GM23338 (cell line): ENCODE results near the gene TSPYL4. TPM values are rescaled to one million over a fixed set of nuclear protein-coding genes. Genes with fewer than 3 reads are reported as not detected.

ENCODE experiments used
- ATAC-seq: fragments of 200-7000 bp; cut with Tn5 transposase; 3 replicates; pipeline ENCODE4 v1.9.1; 2020
- DNase-seq: peaks from one replicate; pipeline ENCODE4 v3.0.0-alpha.2; 2015; ENCODE audit warnings: low spot score
- H2AFZ ChIP-seq: fragments of 200-600 bp; sonication (generic); 2 replicates; pipeline ENCODE4 v1.8.0; 2016; ENCODE audit warnings: antibody characterized with exemption, mild to moderate bottlenecking, moderate library complexity
- H3F3A ChIP-seq: fragments of 200-600 bp; sonication (generic); replicated peaks from 2 replicates; pipeline ENCODE4 v1.8.0; 2017; ENCODE audit warnings: antibody characterized with exemption, mixed run types, low read depth
- H3K27ac ChIP-seq: fragments of 200-600 bp; sonication (generic); 2 replicates; pipeline ENCODE4 v1.6.1; 2016; ENCODE audit warnings: low read depth
- H3K27me3 ChIP-seq: fragments of 200-600 bp; sonication (generic); 2 replicates; pipeline ENCODE4 v1.8.0; 2016; ENCODE audit warnings: mild to moderate bottlenecking, mixed run types, moderate library complexity; ENCODE audit not compliant: insufficient read depth
- H3K36me3 ChIP-seq: fragments of 200-600 bp; sonication (generic); 2 replicates; pipeline ENCODE4 v1.8.0; 2016; ENCODE audit warnings: mild to moderate bottlenecking; ENCODE audit not compliant: insufficient read depth
- H3K4me1 ChIP-seq: fragments of 200-600 bp; sonication (generic); 2 replicates; pipeline ENCODE4 v1.8.0; 2016; ENCODE audit warnings: mild to moderate bottlenecking, moderate library complexity; ENCODE audit not compliant: insufficient read depth
- H3K4me2 ChIP-seq: fragments of 200-600 bp; sonication (generic); 2 replicates; pipeline ENCODE4 v1.7.1; 2017; ENCODE audit warnings: mixed run types
- H3K4me3 ChIP-seq: fragments of 200-600 bp; sonication (generic); 2 replicates; pipeline ENCODE4 v1.6.1; 2016; ENCODE audit warnings: mixed run types
- H3K79me2 ChIP-seq: fragments of 200-600 bp; sonication (generic); replicated peaks from 2 replicates; pipeline ENCODE4 v1.8.0; 2017; ENCODE audit warnings: mild to moderate bottlenecking; ENCODE audit not compliant: insufficient read depth
- H3K9me2 ChIP-seq: fragments of 200-600 bp; sonication (generic); 2 replicates; pipeline ENCODE4 v1.8.0; 2017; ENCODE audit not compliant: insufficient read depth
- H4K20me1 ChIP-seq: fragments of 200-600 bp; sonication (generic); replicated peaks from 2 replicates; pipeline ENCODE4 v1.8.0; 2017; ENCODE audit warnings: mild to moderate bottlenecking; ENCODE audit not compliant: insufficient read depth
- H3K27ac Mint-ChIP-seq: 2 replicates; pipeline ENCODE4 v1.8.0; 2020; ENCODE audit warnings: inconsistent platforms, mild to moderate bottlenecking, moderate library complexity, mixed read lengths
- H3K27me3 Mint-ChIP-seq: 3 replicates; pipeline ENCODE4 v1.8.0; 2022; ENCODE audit warnings: low read depth, mild to moderate bottlenecking, moderate library complexity, mixed read lengths, inconsistent platforms; ENCODE audit not compliant: insufficient read depth, poor library complexity
- H3K36me3 Mint-ChIP-seq: 3 replicates; pipeline ENCODE4 v1.8.0; 2021; ENCODE audit warnings: low read depth, mild to moderate bottlenecking, inconsistent platforms, moderate library complexity, mixed read lengths
- H3K4me1 Mint-ChIP-seq: 3 replicates; pipeline ENCODE4 v1.8.0; 2020; ENCODE audit warnings: mild to moderate bottlenecking, inconsistent platforms, mixed read lengths
- H3K4me3 Mint-ChIP-seq: 3 replicates; pipeline ENCODE4 v1.8.0; 2021; ENCODE audit warnings: moderate library complexity, mild to moderate bottlenecking, inconsistent platforms, mixed read lengths
- H3K9me3 Mint-ChIP-seq: 3 replicates; pipeline ENCODE4 v1.8.0; 2020; ENCODE audit warnings: moderate library complexity, mild to moderate bottlenecking, inconsistent platforms, mixed read lengths
- CREB1 ChIP-seq: fragments of 250-450 bp; sonication (Bioruptor Pico); IDR thresholded peaks from 2 replicates; pipeline ENCODE4 v1.5.0; 2020; ENCODE audit warnings: low read depth, mild to moderate bottlenecking, moderate library complexity
- ETS1 ChIP-seq: IDR thresholded peaks from 2 replicates; pipeline ENCODE4 v1.6.1; 2016; ENCODE audit warnings: antibody characterized with exemption
- EZH2 ChIP-seq: fragments of 200-600 bp; sonication (generic); IDR thresholded peaks from one replicate; pipeline ENCODE4 v1.8.0; 2017; ENCODE audit warnings: antibody characterized with exemption, mild to moderate bottlenecking, low read depth; ENCODE audit not compliant: unreplicated experiment
- EZH2phosphoT487 ChIP-seq: fragments of 200-600 bp; sonication (generic); IDR thresholded peaks from one replicate; pipeline ENCODE4 v1.8.1; 2018; ENCODE audit warnings: antibody characterized with exemption; ENCODE audit not compliant: unreplicated experiment
- JUNB ChIP-seq: IDR thresholded peaks from one replicate; pipeline ENCODE4 v1.6.1; 2016; ENCODE audit warnings: antibody characterized with exemption; ENCODE audit not compliant: unreplicated experiment
- NANOG ChIP-seq: IDR thresholded peaks from 2 replicates; pipeline ENCODE4 v1.6.1; 2016; ENCODE audit warnings: antibody characterized with exemption, borderline replicate concordance
- POLR2AphosphoS5 ChIP-seq: IDR thresholded peaks from 2 replicates; pipeline ENCODE4 v1.6.1; 2016; ENCODE audit warnings: antibody characterized with exemption, low read depth
- STAT1 ChIP-seq: IDR thresholded peaks from one replicate; pipeline ENCODE4 v1.6.1; 2016; ENCODE audit warnings: antibody characterized with exemption; ENCODE audit not compliant: unreplicated experiment
- ZNF114 ChIP-seq: fragments of 250-450 bp; sonication (Bioruptor Pico); IDR thresholded peaks from 2 replicates; pipeline ENCODE4 v1.5.0; 2020; ENCODE audit warnings: mild to moderate bottlenecking, moderate library complexity
- ZNF331 ChIP-seq: fragments of 250-450 bp; sonication (Bioruptor Pico); IDR thresholded peaks from 2 replicates; pipeline ENCODE4 v1.5.0; 2020; ENCODE audit warnings: low read depth, mild to moderate bottlenecking, moderate library complexity
- ZNF462 ChIP-seq: fragments of 250-450 bp; sonication (Bioruptor Pico); IDR thresholded peaks from 2 replicates; pipeline ENCODE4 v1.5.0; 2020; ENCODE audit warnings: mild to moderate bottlenecking, moderate library complexity
- polyA plus RNA-seq: library from polyadenylated mRNA; unstranded; fragments of >200 nt; fragmentation: Nextera tagmentation; extraction: Ambion mirVana; gene quantifications from 2 replicates; pipeline ENCODE4 v1.2.1, GENCODE V29; 2016
- total RNA-seq: library from RNA; depleted of rRNA; stranded (reverse); fragments of >200 nt; shearing (Covaris generic); gene quantifications from 2 replicates; pipeline ENCODE4 v1.2.3, GENCODE V29; 2014
- TF ChIP-seq, protein P1 (sequence below): IDR thresholded peaks from one replicate; pipeline ENCODE4 v1.6.1; 2018; ENCODE audit warnings: antibody characterized with exemption; ENCODE audit not compliant: unreplicated experiment
- TF ChIP-seq, protein P2 (sequence below), 2 experiments: fragments of 200-600 bp in 1 of 2; sonication (generic) in 1 of 2; conservative IDR thresholded peaks; 2 replicates each; pipeline versions ENCODE4 v1.5.1 to v1.6.1; 2016 to 2017; ENCODE audit warnings: antibody characterized with exemption in 2 of 2, low read depth in 2 of 2, mild to moderate bottlenecking in 2 of 2, moderate library complexity in 1 of 2

TSPYL4 gene
- total and polyA plus RNA-seq, 2 experiments from 2014 or later: 13.2 to 19.8 TPM

GRCh38 chr6:116300566-116300965 is 46.7 kb upstream of the TSPYL4 start:
- no peak overlapping the region for H3K27ac Mint-ChIP-seq
- H3K27ac ChIP-seq: no peak overlapping the region
- H3K4me3 Mint-ChIP-seq: no peak overlapping the region
- peaks cover 4% of the 10 kb centered on the region for H3K9me3 Mint-ChIP-seq
- no peak for ATAC-seq
- no peaks in the 10 kb centered on the region for H4K20me1 ChIP-seq
- no peaks in the 10 kb centered on the region for H3K79me2 ChIP-seq
- TF ChIP-seq CREB1 (CRISPR knock-in tag) (no peak), EZH2phosphoT487 (no peak), EZH2 (no peak), ZNF114 (no peak), NANOG (no peak), POLR2AphosphoS5 (no peak), ZNF331 (no peak), ZNF462 (CRISPR knock-in tag) (no peak), ETS1 (no peak), STAT1 (no peak), JUNB (no peak)
- TF ChIP-seq, protein P1, sequence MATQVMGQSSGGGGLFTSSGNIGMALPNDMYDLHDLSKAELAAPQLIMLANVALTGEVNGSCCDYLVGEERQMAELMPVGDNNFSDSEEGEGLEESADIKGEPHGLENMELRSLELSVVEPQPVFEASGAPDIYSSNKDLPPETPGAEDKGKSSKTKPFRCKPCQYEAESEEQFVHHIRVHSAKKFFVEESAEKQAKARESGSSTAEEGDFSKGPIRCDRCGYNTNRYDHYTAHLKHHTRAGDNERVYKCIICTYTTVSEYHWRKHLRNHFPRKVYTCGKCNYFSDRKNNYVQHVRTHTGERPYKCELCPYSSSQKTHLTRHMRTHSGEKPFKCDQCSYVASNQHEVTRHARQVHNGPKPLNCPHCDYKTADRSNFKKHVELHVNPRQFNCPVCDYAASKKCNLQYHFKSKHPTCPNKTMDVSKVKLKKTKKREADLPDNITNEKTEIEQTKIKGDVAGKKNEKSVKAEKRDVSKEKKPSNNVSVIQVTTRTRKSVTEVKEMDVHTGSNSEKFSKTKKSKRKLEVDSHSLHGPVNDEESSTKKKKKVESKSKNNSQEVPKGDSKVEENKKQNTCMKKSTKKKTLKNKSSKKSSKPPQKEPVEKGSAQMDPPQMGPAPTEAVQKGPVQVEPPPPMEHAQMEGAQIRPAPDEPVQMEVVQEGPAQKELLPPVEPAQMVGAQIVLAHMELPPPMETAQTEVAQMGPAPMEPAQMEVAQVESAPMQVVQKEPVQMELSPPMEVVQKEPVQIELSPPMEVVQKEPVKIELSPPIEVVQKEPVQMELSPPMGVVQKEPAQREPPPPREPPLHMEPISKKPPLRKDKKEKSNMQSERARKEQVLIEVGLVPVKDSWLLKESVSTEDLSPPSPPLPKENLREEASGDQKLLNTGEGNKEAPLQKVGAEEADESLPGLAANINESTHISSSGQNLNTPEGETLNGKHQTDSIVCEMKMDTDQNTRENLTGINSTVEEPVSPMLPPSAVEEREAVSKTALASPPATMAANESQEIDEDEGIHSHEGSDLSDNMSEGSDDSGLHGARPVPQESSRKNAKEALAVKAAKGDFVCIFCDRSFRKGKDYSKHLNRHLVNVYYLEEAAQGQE: no peak
- TF ChIP-seq, protein P2, sequence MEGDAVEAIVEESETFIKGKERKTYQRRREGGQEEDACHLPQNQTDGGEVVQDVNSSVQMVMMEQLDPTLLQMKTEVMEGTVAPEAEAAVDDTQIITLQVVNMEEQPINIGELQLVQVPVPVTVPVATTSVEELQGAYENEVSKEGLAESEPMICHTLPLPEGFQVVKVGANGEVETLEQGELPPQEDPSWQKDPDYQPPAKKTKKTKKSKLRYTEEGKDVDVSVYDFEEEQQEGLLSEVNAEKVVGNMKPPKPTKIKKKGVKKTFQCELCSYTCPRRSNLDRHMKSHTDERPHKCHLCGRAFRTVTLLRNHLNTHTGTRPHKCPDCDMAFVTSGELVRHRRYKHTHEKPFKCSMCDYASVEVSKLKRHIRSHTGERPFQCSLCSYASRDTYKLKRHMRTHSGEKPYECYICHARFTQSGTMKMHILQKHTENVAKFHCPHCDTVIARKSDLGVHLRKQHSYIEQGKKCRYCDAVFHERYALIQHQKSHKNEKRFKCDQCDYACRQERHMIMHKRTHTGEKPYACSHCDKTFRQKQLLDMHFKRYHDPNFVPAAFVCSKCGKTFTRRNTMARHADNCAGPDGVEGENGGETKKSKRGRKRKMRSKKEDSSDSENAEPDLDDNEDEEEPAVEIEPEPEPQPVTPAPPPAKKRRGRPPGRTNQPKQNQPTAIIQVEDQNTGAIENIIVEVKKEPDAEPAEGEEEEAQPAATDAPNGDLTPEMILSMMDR (conservative IDR thresholded peaks at IDR 0.05; ENCODE audit: low read depth in 2 of 2): no peak
- H3K27me3 Mint-ChIP-seq: no peaks in the 10 kb centered on the region
- no peak overlapping the region for H3K4me3 ChIP-seq
- peaks cover 4% of the 10 kb centered on the region; the same call in 2 of the 3 replicates for H3K36me3 Mint-ChIP-seq
- H3K36me3 ChIP-seq: no peaks in the 10 kb centered on the region
- no peaks in the 10 kb centered on the region for H3K9me2 ChIP-seq
- DNase-seq: no peak
- H2AFZ ChIP-seq: no peak overlapping the region
- peaks cover 6% of the 10 kb centered on the region; the same call in 2 of the 3 replicates for H3K4me1 Mint-ChIP-seq
- no peaks in the 10 kb centered on the region for H3K27me3 ChIP-seq
- no peaks in the 10 kb centered on the region for H3K4me1 ChIP-seq
- H3K4me2 ChIP-seq: no peak overlapping the region
- no peaks in the 10 kb centered on the region for H3F3A ChIP-seq
